GM12878 (cell line): ENCODE measurements around the gene CSTA. TPM values are rescaled to one million over a fixed set of nuclear protein-coding genes. Genes with fewer than 3 reads are reported as not detected.

Experiments used
- ATAC-seq: fragments of 200-7000 bp; cut with Tn5 transposase; 3 replicates; pipeline ENCODE4 v1.9.1; 2020; ENCODE audit warnings: mild to moderate bottlenecking, moderate library complexity
- BruUV-seq: library from RNA; stranded (reverse); fragments of 400-500 nt; replicated peaks from 2 replicates; lab custom pipeline; 2021; lab: Mats Ljungman, UMichigan
- CTCF ChIA-PET: fragments of 300-600 bp; sonication (Branson Sonifier 250); formaldehyde crosslinking; extraction: SDS; loops from one replicate; lab custom pipeline; 2021; ENCODE audit warnings: inconsistent platforms; lab: Yijun Ruan, JAX
- POLR2A ChIA-PET: fragments of 350-600 bp; formaldehyde crosslinking; extraction: SDS; loops from one replicate; lab custom pipeline; 2021; ENCODE audit warnings: inconsistent platforms; lab: Charles Lee
- RAD21 ChIA-PET: fragments of 300-600 bp; sonication (Branson Sonifier 250); formaldehyde crosslinking; loops from one replicate; lab custom pipeline; 2023; ENCODE audit warnings: antibody characterized with exemption; ENCODE audit not compliant: unreplicated experiment; lab: Charles Lee
- SMC1A ChIA-PET: fragments of 300-600 bp; sonication (Branson Sonifier 250); formaldehyde crosslinking; loops from one replicate; lab custom pipeline; 2023; ENCODE audit not compliant: unreplicated experiment, uncharacterized antibody; lab: Charles Lee
- DNase-seq: peaks from one replicate; pipeline ENCODE4 v3.0.0-alpha.2; 2011; ENCODE audit warnings: low read depth, low spot score
- FAIRE-seq: peaks from 3 replicates; lab custom pipeline; 2011; peaks lifted over from hg19 to GRCh38; lab: Jason Lieb, UNC
- H2AFZ ChIP-seq: 2 replicates; pipeline ENCODE4 v1.6.0; 2011; ENCODE audit warnings: low read depth, low read length, control low read depth; ENCODE audit not compliant: control insufficient read depth
- H3K27ac ChIP-seq: 2 replicates; pipeline ENCODE4 v1.5.1; 2011; ENCODE audit warnings: control low read depth; ENCODE audit not compliant: control insufficient read depth, insufficient read depth
- H3K27me3 ChIP-seq, 2 experiments: replicated peaks in 1 of 2; 2 replicates each; pipeline versions ENCODE4 v1.6.0 to v1.6.1; 2011; ENCODE audit warnings: low read length in 1 of 2; ENCODE audit not compliant: control insufficient read depth in 2 of 2, insufficient read depth in 2 of 2
- H3K36me3 ChIP-seq, 2 experiments: 2 replicates each; pipeline ENCODE4 v1.5.1; 2011; ENCODE audit warnings: low read length in 1 of 2; ENCODE audit not compliant: control insufficient read depth in 2 of 2, insufficient read depth in 2 of 2
- H3K4me1 ChIP-seq: 2 replicates; pipeline ENCODE4 v1.6.1; 2011; ENCODE audit warnings: mild to moderate bottlenecking, low read length, moderate library complexity, mixed read lengths; ENCODE audit not compliant: control insufficient read depth, insufficient read depth
- H3K4me2 ChIP-seq: 2 replicates; pipeline ENCODE4 v1.6.0; 2011; ENCODE audit warnings: control low read depth; ENCODE audit not compliant: control insufficient read depth, insufficient read depth
- H3K4me3 ChIP-seq: fragments of 200-600 bp; sonication (generic); 2 replicates; pipeline ENCODE4 v1.5.1; 2016
- H3K79me2 ChIP-seq: 2 replicates; pipeline ENCODE4 v1.6.0; 2011; ENCODE audit warnings: low read length; ENCODE audit not compliant: control insufficient read depth, insufficient read depth
- H3K9ac ChIP-seq: 2 replicates; pipeline ENCODE4 v1.8.0; 2011; ENCODE audit warnings: low read length, control low read depth, mixed read lengths; ENCODE audit not compliant: control insufficient read depth, insufficient read depth
- H3K9me3 ChIP-seq: replicated peaks from 3 replicates; pipeline ENCODE4 v1.5.1; 2011; ENCODE audit warnings: mild to moderate bottlenecking, low read length; ENCODE audit not compliant: control insufficient read depth, insufficient read depth
- H4K20me1 ChIP-seq: 2 replicates; pipeline ENCODE4 v1.6.0; 2011; ENCODE audit not compliant: control insufficient read depth, insufficient read depth
- BACH1 ChIP-seq: fragments of 450-650 bp; IDR thresholded peaks from 2 replicates; pipeline ENCODE4 v1.6.1; 2017; ENCODE audit warnings: mild to moderate bottlenecking, borderline replicate concordance
- BCL11A ChIP-seq: IDR thresholded peaks from 2 replicates; pipeline ENCODE4 v1.6.1; 2011; ENCODE audit warnings: low read depth, low read length
- DPF2 ChIP-seq: fragments of 450-650 bp; IDR thresholded peaks from 2 replicates; pipeline ENCODE4 v1.6.1; 2017; ENCODE audit warnings: mild to moderate bottlenecking
- EP300 ChIP-seq, 2 experiments: fragments of 150-350 bp in 1 of 2; IDR thresholded peaks; 2 replicates each; pipeline ENCODE4 v1.6.1; 2011 to 2012; ENCODE audit warnings: low read depth in 2 of 2, low read length in 2 of 2, borderline replicate concordance in 1 of 2, improper control_type of control experiment in 1 of 2, inconsistent platforms in 1 of 2; ENCODE audit not compliant: control insufficient read depth in 1 of 2
- IKZF1 ChIP-seq: fragments of 450-650 bp; conservative IDR thresholded peaks from 2 replicates; pipeline ENCODE4 v1.6.1; 2017; ENCODE audit warnings: antibody characterized with exemption, mild to moderate bottlenecking
- IKZF2 ChIP-seq, 2 experiments: fragments of 450-650 bp; IDR thresholded peaks; 2 replicates each; pipeline ENCODE4 v1.6.1; 2017; ENCODE audit warnings: mild to moderate bottlenecking in 2 of 2, moderate library complexity in 2 of 2
- MTA2 ChIP-seq: fragments of 450-650 bp; IDR thresholded peaks from 2 replicates; pipeline ENCODE4 v1.6.1; 2016; ENCODE audit warnings: low read depth, mild to moderate bottlenecking, moderate library complexity
- MYC ChIP-seq: IDR thresholded peaks from 2 replicates; pipeline ENCODE4 v1.6.1; 2011; ENCODE audit warnings: mild to moderate bottlenecking, low read length, moderate library complexity, inconsistent platforms; ENCODE audit not compliant: insufficient read depth, insufficient replicate concordance, insufficient read length, severe bottlenecking
- NBN ChIP-seq: fragments of 450-650 bp; IDR thresholded peaks from 2 replicates; pipeline ENCODE4 v1.6.1; 2016
- RAD51 ChIP-seq: fragments of 450-650 bp; IDR thresholded peaks from 2 replicates; pipeline ENCODE4 v1.6.1; 2016; ENCODE audit warnings: moderate library complexity, mild to moderate bottlenecking, inconsistent platforms
- SMAD5 ChIP-seq: IDR thresholded peaks from 2 replicates; pipeline ENCODE4 v1.6.1; 2016; ENCODE audit warnings: antibody characterized with exemption, low read depth
- SMC3 ChIP-seq: IDR thresholded peaks from 2 replicates; pipeline ENCODE4 v1.6.1; 2011; ENCODE audit warnings: low read length, improper control_type of control experiment, borderline replicate concordance
- SPI1 ChIP-seq: IDR thresholded peaks from 2 replicates; pipeline ENCODE4 v1.6.1; 2011; ENCODE audit warnings: low read depth, mild to moderate bottlenecking, low read length, moderate library complexity, borderline replicate concordance; ENCODE audit not compliant: insufficient read depth
- SREBF1 ChIP-seq: IDR thresholded peaks from 2 replicates; pipeline ENCODE4 v1.6.1; 2012; ENCODE audit warnings: mild to moderate bottlenecking, low read length
- TCF7 ChIP-seq: IDR thresholded peaks from 2 replicates; pipeline ENCODE4 v1.6.1; 2014; ENCODE audit warnings: antibody characterized with exemption, borderline replicate concordance
- YY1 ChIP-seq: IDR thresholded peaks from 2 replicates; pipeline ENCODE4 v1.6.1; 2011; ENCODE audit warnings: low read depth, mild to moderate bottlenecking, low read length
- WGBS: methylation state at CpG from one replicate; pipeline ENCODE4 v1.1.6; 2016; ENCODE audit warnings: low lambda C conversion rate; ENCODE audit not compliant: insufficient replicate concordance, insufficient coverage; ENCODE audit errors: missing lambda C conversion rate; 5-methylcytosine and 5-hydroxymethylcytosine counted together
- in situ Hi-C: fragments of 300-500 bp; cut with MboI; formaldehyde crosslinking; loops from 9 replicates; pipeline ENCODE4 v1.14.3; 2018; ENCODE audit warnings: mixed read lengths
- intact Hi-C: fragments of 100-400 bp; cut with micrococcal nuclease; formaldehyde crosslinking; loops from one replicate; pipeline ENCODE4 v1.14.2; 2022; ENCODE audit not compliant: unreplicated experiment
- polyA plus RNA-seq, 11 experiments: library from polyadenylated mRNA; depleted of rRNA in 4 of 11; unstranded in 6 of 11; stranded (reverse) in 5 of 11; fragments of >200 nt; fragmentation: Nextera tagmentation in 4 of 11; fragmentation: Illumina TruSeq in 1 of 11; extraction: Ambion mirVana in 4 of 11; extraction: Trizol in 1 of 11; gene quantifications; 1 replicate in 1 of 11; 2 replicates in 10 of 11; pipeline versions ENCODE4 v1.2.1 to v1.2.3, GENCODE V29; 2011 to 2016; ENCODE audit warnings: inconsistent platforms in 2 of 11, missing spikeins in 2 of 11, low read depth in 1 of 11
- total RNA-seq, 4 experiments: library from RNA; depleted of rRNA in 3 of 4; stranded (reverse); fragments of >200 nt in 3 of 4; fragmentation: Illumina TruSeq in 1 of 4; extraction: Trizol in 1 of 4; gene quantifications; 2 replicates each; pipeline versions ENCODE4 v1.2.1 to v1.2.3, GENCODE V29; 2013 to 2021
- TF ChIP-seq, protein P1 (sequence below): fragments of 450-650 bp; IDR thresholded peaks from 2 replicates; pipeline ENCODE4 v1.6.1; 2014; ENCODE audit warnings: mild to moderate bottlenecking
- TF ChIP-seq, protein P2 (sequence below): IDR thresholded peaks from 2 replicates; pipeline ENCODE4 v1.6.1; 2011; ENCODE audit warnings: low read depth, low read length, improper control_type of control experiment, borderline replicate concordance

CSTA gene
- total and polyA plus RNA-seq, 10 of the 15 experiments (the other 5 are each of a cell fraction or from before 2014, with no cell fraction given), result 1.8 to 6.7 (median 3.4) TPM

DNA sequence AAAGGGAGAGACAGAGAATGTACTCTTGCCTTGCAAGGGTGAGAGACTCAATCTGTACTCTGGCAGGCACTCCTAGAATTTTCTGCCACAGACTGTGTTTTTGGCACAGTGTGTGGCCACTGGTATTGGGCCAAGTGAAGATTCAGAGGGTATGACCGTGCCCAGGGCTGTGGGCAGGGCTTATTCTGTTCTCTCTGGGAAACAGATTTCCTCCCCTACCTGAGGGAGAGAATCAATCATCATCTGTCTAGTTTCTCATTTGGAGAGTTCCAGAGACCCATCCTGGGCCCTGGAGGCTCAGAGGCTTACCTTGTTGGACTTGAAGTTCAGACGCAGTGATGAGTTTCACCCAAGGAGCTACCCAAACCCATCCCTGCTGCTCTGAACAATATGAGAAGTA, 28.2 kb downstream of the CSTA start (continued):
- TF ChIP-seq, protein P1, sequence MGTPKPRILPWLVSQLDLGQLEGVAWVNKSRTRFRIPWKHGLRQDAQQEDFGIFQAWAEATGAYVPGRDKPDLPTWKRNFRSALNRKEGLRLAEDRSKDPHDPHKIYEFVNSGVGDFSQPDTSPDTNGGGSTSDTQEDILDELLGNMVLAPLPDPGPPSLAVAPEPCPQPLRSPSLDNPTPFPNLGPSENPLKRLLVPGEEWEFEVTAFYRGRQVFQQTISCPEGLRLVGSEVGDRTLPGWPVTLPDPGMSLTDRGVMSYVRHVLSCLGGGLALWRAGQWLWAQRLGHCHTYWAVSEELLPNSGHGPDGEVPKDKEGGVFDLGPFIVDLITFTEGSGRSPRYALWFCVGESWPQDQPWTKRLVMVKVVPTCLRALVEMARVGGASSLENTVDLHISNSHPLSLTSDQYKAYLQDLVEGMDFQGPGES, result no peak
- no peak for TF ChIP-seq SMC3
- no peak for TF ChIP-seq MYC
- TF ChIP-seq, protein P2, sequence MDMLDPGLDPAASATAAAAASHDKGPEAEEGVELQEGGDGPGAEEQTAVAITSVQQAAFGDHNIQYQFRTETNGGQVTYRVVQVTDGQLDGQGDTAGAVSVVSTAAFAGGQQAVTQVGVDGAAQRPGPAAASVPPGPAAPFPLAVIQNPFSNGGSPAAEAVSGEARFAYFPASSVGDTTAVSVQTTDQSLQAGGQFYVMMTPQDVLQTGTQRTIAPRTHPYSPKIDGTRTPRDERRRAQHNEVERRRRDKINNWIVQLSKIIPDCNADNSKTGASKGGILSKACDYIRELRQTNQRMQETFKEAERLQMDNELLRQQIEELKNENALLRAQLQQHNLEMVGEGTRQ, result no peak
- no peak for TF ChIP-seq TCF7
- TF ChIP-seq YY1, result no peak
- no peak for TF ChIP-seq SMAD5
- no peak for TF ChIP-seq SREBF1

DNA sequence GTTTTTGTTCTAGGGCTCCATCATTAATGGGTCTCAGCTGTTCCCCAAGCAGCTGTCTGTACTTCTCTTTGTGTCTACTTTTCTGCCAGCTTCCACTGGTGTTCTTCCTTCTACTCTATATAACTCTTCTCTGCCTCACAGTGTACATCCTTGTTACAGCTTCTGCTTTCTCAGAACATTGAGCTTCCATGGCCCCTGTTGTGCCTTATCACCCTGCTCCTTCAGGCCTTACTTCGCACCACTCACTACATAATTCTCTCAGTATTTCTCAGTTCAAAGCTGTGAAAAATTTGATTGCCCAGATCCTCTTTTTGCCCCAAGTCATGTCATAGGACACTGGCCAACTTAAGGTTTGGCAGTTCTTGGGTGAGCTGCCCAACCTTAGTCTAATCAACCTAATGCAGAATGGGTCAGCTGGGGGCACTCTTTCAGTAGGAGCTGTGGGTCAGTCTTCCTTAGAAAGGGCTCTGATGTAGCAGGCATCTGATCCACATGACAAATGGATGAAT, 28.9 kb downstream of the CSTA start:
- Histone ChIP-seq H3K4me1 (no peaks in the 10 kb centered on the region), H3K4me3 (no peak overlapping the region), H3K79me2 (no peaks in the 10 kb centered on the region), H4K20me1 (no peaks in the 10 kb centered on the region), H3K27ac (no peak overlapping the region), H2AFZ (no peak overlapping the region; the same call in 1 of the 2 replicates), H3K36me3 (peaks cover 0 to 3% of the 10 kb centered on the region in 2 experiments; a peak in 1 of 4 replicates), H3K27me3 (no peaks in the 10 kb centered on the region), H3K9ac (no peak overlapping the region), H3K9me3 (no peaks in the 10 kb centered on the region), H3K4me2 (no peak overlapping the region)
- in situ Hi-C loops (loop anchor here (10.0 kb wide), 1 partner anchor 809 kb away; the partner anchor contains the start of gene POLQ), intact Hi-C loops (no loop called here)
- ChIA-PET POLR2A (interaction anchor here (0.8 kb wide), 2 partner anchors 8 to 32 kb away, joined by 3 read pairs; no protein-coding TSS in a partner anchor), RAD21 (interaction anchor here (0.7 to 7.4 kb wide), 14 partner anchors 9 to 805 kb away, joined by 3 to 114 read pairs (median 6); partner anchors contain the start of genes CSTA and FAM162A), CTCF (interaction anchor here (0.5 to 7.9 kb wide), 14 partner anchors 9 to 278 kb away, joined by 3 to 192 read pairs (median 4); no protein-coding TSS in a partner anchor), SMC1A (interaction anchor here (0.7 to 7.9 kb wide), 16 partner anchors 10 to 774 kb away, joined by 3 to 191 read pairs (median 6); partner anchors contain the start of gene CSTA)
- ATAC-seq (peak; percentile 79), FAIRE-seq (no peak), DNase-seq (no peak)
- WGBS, result 38% methylated on average over 1 of the region's 1 CpG
- BruUV-seq, result no TSS peak
- TF ChIP-seq SREBF1 (no peak), RAD51 (no peak), DPF2 (0 out of 2 replicates have a peak, but pooled peaks have one; percentile 28), EP300 (IDR thresholded peaks at IDR 0.05; ENCODE audit: borderline replicate concordance in 1 of 2, control insufficient read depth in 1 of 2, low read depth in 2 of 2, low read length in 2 of 2) (no peak), SPI1 (peak; percentile 77; the same call in 1 of the 2 replicates), BCL11A (no peak), IKZF2 (IDR thresholded peaks at IDR 0.05) (peak in 1 of 2 experiments; percentile 13; a peak in 1 of 4 replicates), BACH1 (no peak), NBN (0 out of 2 replicates have a peak, but pooled peaks have one; percentile 24), MTA2 (peak; percentile 54), IKZF1 (peak; percentile 18; the same call in 1 of the 2 replicates)
